ENCODE measurements around the gene DACH2. TPM values are rescaled to one million over a fixed set of nuclear protein-coding genes. Genes with fewer than 3 reads are reported as not detected.
"Not testable (repeated sequence)": the region's sequence is repeated elsewhere in the genome, so short reads cannot be mapped to it uniquely, and the experiment has no call there.

The DACH2 gene
- total RNA-seq, 1 donor from 2014 or later = not detected

DNA sequence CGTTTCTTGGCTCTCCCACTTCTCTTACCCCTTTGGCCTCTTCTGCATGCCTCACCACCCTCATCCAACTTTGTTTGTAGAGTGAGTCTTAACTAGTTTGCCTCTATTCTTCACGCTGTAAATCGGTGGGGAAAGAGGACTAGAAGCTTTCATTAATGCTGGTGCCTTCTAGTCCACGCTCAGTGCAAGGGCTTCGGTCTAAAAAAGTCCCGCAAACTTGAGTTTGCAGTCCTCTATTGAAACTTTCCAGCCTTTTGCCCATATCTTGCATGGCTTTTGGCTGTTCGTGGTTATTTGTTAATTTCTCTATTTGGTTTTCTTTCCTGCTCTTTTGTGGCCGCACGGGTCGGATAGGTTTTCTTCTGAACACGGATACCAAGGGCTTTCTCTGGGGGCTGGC is 868 bp downstream of the DACH2 start:
- no peak for DNase-seq (ENCODE audit: extremely low spot score, unreplicated experiment)
- no peak overlapping the region for H3K27ac Mint-ChIP-seq (ENCODE audit: unreplicated experiment)
- peaks cover 15% of the 10 kb centered on the region for H3K4me1 Mint-ChIP-seq (ENCODE audit: unreplicated experiment)
- no peak for TF ChIP-seq CTCF (IDR thresholded peaks at IDR 0.05)
- H3K4me3 Mint-ChIP-seq (ENCODE audit: unreplicated experiment) = peak overlapping the region; percentile 83
- H3K9me3 Mint-ChIP-seq (ENCODE audit: unreplicated experiment) = no peaks in the 10 kb centered on the region
- peaks cover 55% of the 10 kb centered on the region for H3K27me3 Mint-ChIP-seq (ENCODE audit: unreplicated experiment)
- H3K36me3 Mint-ChIP-seq (ENCODE audit: unreplicated experiment) = no peaks in the 10 kb centered on the region

- Mint-ChIP-seq H3K9me3 (ENCODE audit: unreplicated experiment) (no peaks in the 10 kb centered on the region), H3K36me3 (ENCODE audit: unreplicated experiment) (no peaks in the 10 kb centered on the region), H3K4me1 (ENCODE audit: unreplicated experiment) (no peaks in the 10 kb centered on the region), H3K27ac (ENCODE audit: unreplicated experiment) (no peak overlapping the region), H3K4me3 (ENCODE audit: unreplicated experiment) (no peak overlapping the region), H3K27me3 (ENCODE audit: unreplicated experiment) (peaks cover 30% of the 10 kb centered on the region)
- no peak for TF ChIP-seq CTCF (IDR thresholded peaks at IDR 0.05)
- no peak for DNase-seq (ENCODE audit: extremely low spot score, unreplicated experiment)
Observed at GRCh38 chrX:86154553-86154952, 6.3 kb downstream of the DACH2 start.

DNA sequence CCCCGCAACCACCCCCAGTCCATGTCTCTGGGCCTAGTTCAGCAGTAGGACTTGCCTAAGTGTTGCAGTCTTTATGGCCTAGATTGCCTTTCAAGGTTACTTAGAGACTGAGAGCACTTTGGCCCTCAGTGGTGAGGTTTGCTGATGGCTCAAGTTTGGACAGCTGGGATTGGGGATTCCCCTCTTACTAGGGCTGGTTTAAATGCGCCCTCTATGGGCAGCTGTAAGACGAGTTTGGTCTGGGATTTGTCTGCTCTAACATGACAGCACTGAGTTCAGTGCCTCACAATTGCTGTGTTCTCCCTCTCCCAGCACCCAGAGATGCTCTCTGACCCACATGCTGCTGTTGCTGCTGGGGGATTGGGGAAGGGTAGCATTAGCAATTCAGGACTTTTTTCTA is 23.1 kb downstream of the DACH2 start:
- DNase-seq (ENCODE audit: extremely low spot score, unreplicated experiment) = no peak
- peak; percentile 32 for TF ChIP-seq CTCF (IDR thresholded peaks at IDR 0.05)
- H3K9me3 Mint-ChIP-seq (ENCODE audit: unreplicated experiment) = no peaks in the 10 kb centered on the region
- H3K36me3 Mint-ChIP-seq (ENCODE audit: unreplicated experiment) = no peaks in the 10 kb centered on the region
- no peak overlapping the region for H3K4me3 Mint-ChIP-seq (ENCODE audit: unreplicated experiment)
- H3K4me1 Mint-ChIP-seq (ENCODE audit: unreplicated experiment) = no peaks in the 10 kb centered on the region
- no peak overlapping the region for H3K27ac Mint-ChIP-seq (ENCODE audit: unreplicated experiment)
- no peaks in the 10 kb centered on the region for H3K27me3 Mint-ChIP-seq (ENCODE audit: unreplicated experiment)

DNA sequence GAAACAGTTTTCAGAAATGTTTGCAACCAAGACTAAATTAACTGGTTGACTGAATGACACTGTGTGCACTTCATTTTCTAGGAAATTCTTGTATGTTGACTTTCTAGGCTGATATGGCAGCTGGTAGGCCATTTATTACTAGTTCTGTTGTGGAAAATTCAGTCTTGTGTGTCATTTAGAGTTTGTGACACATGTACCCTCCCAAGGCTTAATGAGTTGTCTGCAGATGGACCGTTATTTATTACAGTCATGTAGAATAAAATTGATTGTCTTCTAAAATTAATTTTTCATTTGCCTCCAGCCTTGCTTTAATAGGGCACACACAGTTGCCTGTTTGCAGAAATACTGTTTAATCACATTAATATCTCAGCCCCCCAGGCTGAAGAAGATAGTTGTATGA is 30.7 kb downstream of the DACH2 start:
- DNase-seq (ENCODE audit: extremely low spot score, unreplicated experiment) = no peak
- Mint-ChIP-seq H3K4me3 (ENCODE audit: unreplicated experiment) (no peak overlapping the region), H3K27ac (ENCODE audit: unreplicated experiment) (no peak overlapping the region), H3K36me3 (ENCODE audit: unreplicated experiment) (no peaks in the 10 kb centered on the region), H3K9me3 (ENCODE audit: unreplicated experiment) (no peaks in the 10 kb centered on the region), H3K4me1 (ENCODE audit: unreplicated experiment) (no peaks in the 10 kb centered on the region), H3K27me3 (ENCODE audit: unreplicated experiment) (no peaks in the 10 kb centered on the region)
- no peak for TF ChIP-seq CTCF (IDR thresholded peaks at IDR 0.05)

DNA sequence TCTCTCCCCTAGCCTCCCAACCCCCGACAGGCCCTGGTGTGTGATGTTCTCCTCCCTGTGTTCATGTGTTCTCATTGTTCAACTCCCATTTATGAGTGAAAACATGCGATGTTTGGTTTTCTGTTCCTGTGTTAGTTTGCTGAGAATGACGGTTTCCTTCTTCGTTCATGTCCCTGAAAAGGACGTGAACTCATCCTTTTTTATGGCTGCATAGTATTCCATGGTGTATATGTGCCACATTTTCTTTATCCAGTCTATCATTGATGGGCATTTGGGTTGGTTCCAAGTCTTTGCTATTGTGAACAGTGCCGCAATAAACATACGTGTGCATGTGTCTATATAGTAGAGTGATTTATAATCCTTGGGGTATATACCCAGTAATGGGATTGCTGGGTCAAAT is 33.1 kb downstream of the DACH2 start:
- not testable (repeated sequence) for H3K27me3 Mint-ChIP-seq (ENCODE audit: unreplicated experiment); H3K4me3 Mint-ChIP-seq (ENCODE audit: unreplicated experiment); H3K9me3 Mint-ChIP-seq (ENCODE audit: unreplicated experiment); DNase-seq (ENCODE audit: extremely low spot score, unreplicated experiment); H3K4me1 Mint-ChIP-seq (ENCODE audit: unreplicated experiment); H3K27ac Mint-ChIP-seq (ENCODE audit: unreplicated experiment); H3K36me3 Mint-ChIP-seq (ENCODE audit: unreplicated experiment)

DNA sequence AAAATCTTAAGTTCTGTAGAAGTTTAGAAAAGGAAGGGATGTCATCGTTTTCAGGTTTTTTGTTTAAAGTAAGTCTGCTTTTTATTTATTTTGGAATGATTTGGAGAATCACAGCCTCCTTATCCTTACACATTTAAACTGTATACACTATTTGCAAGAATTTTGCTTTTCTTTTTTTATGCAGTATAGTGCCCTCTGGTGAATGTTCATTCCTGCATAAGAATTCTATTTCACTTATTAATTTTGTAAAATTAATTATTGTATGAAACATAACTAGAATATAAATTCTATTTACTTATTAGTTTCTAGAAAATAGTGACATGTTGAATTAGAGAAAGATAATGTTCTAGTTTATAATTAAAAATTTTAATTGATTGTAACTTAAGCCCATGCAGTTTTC is 44.6 kb downstream of the DACH2 start:
- no peak overlapping the region for H3K27ac Mint-ChIP-seq (ENCODE audit: unreplicated experiment)
- DNase-seq (ENCODE audit: extremely low spot score, unreplicated experiment) = no peak
- no peaks in the 10 kb centered on the region for H3K27me3 Mint-ChIP-seq (ENCODE audit: unreplicated experiment)
- no peaks in the 10 kb centered on the region for H3K4me1 Mint-ChIP-seq (ENCODE audit: unreplicated experiment)
- no peak overlapping the region for H3K4me3 Mint-ChIP-seq (ENCODE audit: unreplicated experiment)
- H3K9me3 Mint-ChIP-seq (ENCODE audit: unreplicated experiment) = peaks cover 16% of the 10 kb centered on the region
- no peak for TF ChIP-seq CTCF (IDR thresholded peaks at IDR 0.05)
- H3K36me3 Mint-ChIP-seq (ENCODE audit: unreplicated experiment) = no peaks in the 10 kb centered on the region

All from osteocyte (in vitro differentiated cells).